ENCODE data around the gene MAGI2. TPM values are rescaled to one million over a fixed set of nuclear protein-coding genes. Genes with fewer than 3 reads are reported as not detected.

The MAGI2 gene
- total RNA-seq, 6 experiments from 2014 or later: 7.1 to 9.8 (median 8.5) TPM

DNA sequence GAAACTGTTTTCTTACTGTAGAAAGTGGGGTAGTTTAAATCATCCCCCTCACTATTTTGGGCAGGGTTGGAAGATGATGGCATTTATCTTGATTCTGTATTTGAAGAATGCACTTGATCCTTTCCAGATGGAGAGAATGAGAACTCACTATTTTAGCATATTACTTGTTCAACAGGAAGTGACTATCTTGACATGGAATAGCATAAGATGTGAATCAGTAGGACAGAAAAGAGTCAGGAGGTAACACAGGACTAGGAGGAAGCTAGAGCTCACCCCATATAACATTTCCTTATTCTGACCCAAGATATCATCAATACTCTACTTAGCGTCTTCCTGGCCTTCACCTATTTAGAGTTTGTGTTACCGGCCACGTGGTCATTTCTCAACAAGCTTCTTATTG, 1254.7 kb downstream of the MAGI2 start:
- H3K4me1 Mint-ChIP-seq (ENCODE audit: low read depth): peaks cover 64% of the 10 kb centered on the region
- H3K27me3 Mint-ChIP-seq (ENCODE audit: insufficient read depth): no peaks in the 10 kb centered on the region; the same call in 1 of the 2 replicates
- TF ChIP-seq, protein P1, sequence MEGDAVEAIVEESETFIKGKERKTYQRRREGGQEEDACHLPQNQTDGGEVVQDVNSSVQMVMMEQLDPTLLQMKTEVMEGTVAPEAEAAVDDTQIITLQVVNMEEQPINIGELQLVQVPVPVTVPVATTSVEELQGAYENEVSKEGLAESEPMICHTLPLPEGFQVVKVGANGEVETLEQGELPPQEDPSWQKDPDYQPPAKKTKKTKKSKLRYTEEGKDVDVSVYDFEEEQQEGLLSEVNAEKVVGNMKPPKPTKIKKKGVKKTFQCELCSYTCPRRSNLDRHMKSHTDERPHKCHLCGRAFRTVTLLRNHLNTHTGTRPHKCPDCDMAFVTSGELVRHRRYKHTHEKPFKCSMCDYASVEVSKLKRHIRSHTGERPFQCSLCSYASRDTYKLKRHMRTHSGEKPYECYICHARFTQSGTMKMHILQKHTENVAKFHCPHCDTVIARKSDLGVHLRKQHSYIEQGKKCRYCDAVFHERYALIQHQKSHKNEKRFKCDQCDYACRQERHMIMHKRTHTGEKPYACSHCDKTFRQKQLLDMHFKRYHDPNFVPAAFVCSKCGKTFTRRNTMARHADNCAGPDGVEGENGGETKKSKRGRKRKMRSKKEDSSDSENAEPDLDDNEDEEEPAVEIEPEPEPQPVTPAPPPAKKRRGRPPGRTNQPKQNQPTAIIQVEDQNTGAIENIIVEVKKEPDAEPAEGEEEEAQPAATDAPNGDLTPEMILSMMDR (IDR thresholded peaks at IDR 0.05): no peak
- H3K36me3 Mint-ChIP-seq (ENCODE audit: low read depth): peaks cover 9% of the 10 kb centered on the region; the same call in 1 of the 2 replicates
- peak overlapping the region; percentile 59 for H3K4me3 Mint-ChIP-seq
- peak; percentile 66 for DNase-seq
- peak overlapping the region; percentile 86 for H3K27ac Mint-ChIP-seq
- no peaks in the 10 kb centered on the region for H3K9me3 Mint-ChIP-seq

DNA sequence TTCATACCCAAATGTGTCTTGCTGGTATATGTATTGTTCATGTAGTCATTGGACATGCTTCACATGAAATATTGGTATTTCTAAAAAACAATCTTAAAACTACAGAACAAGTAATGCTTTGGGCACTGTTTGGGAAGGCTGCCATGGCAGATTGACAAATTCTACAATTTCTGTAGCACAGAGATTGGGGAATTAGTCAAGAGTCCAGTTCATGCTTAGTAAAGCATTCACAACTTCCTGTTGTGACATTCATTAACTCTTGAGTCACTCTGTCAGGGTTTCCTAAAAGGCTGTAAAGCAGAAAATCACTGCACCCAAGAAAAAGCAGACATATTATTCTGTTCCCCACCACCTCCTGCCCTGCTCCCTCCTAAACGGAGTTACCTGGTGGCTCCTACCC, 1256.0 kb downstream of the MAGI2 start:
- Mint-ChIP-seq H3K9me3 (no peaks in the 10 kb centered on the region), H3K27ac (peak overlapping the region; percentile 86), H3K4me3 (peak overlapping the region; percentile 59), H3K27me3 (ENCODE audit: insufficient read depth) (peaks cover 2% of the 10 kb centered on the region), H3K4me1 (ENCODE audit: low read depth) (peaks cover 69% of the 10 kb centered on the region), H3K36me3 (ENCODE audit: low read depth) (peaks cover 9% of the 10 kb centered on the region)
- TF ChIP-seq, protein P1 (IDR thresholded peaks at IDR 0.05): no peak
- DNase-seq: peak; percentile 79

DNA sequence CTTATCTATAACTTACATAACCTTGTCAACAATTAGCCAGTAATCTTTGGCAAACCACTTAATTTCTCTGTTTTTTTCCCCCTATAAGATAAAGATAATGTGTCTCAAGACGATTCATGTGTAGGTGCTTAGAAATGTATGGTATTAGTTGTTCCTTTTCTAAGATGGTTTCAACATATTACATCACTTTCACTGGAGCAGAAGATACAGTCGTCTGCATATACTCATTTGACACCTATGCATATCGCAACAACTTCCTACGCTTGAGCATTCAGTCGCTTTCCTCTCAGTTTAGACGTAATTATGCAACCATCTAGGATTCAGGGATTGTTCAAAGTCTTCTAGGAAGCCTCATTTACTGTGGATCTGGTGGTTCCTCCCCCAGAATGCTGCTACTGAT, 1258.2 kb downstream of the MAGI2 start:
- Mint-ChIP-seq H3K9me3 (no peaks in the 10 kb centered on the region), H3K27ac (no peak overlapping the region), H3K27me3 (ENCODE audit: insufficient read depth) (peaks cover 2% of the 10 kb centered on the region), H3K36me3 (ENCODE audit: low read depth) (peaks cover 9% of the 10 kb centered on the region), H3K4me3 (no peak overlapping the region), H3K4me1 (ENCODE audit: low read depth) (peaks cover 63% of the 10 kb centered on the region)
- TF ChIP-seq, protein P1 (IDR thresholded peaks at IDR 0.05): no peak
- DNase-seq: no peak

DNA sequence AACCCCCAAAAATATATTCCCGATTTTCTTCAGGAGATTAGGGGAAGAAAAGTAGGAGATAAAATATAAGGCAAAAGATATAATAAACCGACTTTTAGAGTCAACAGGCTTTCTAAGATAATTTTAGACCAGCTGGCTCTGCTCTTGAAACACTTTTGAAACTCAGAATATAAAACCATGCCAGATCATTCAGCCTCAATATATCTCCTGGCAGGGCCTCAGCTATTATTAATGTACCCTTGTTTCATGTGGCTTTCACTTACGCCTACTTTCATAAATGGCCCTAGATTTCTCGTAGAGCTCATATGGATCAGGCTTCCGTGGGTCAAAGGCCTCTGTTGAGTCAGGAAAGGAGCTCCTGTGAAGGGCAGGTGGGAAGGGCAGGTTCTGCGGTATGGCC, 1258.9 kb downstream of the MAGI2 start:
- Mint-ChIP-seq H3K27me3 (ENCODE audit: insufficient read depth) (peaks cover 2% of the 10 kb centered on the region), H3K9me3 (no peaks in the 10 kb centered on the region), H3K27ac (no peak overlapping the region), H3K36me3 (ENCODE audit: low read depth) (peaks cover 9% of the 10 kb centered on the region), H3K4me3 (no peak overlapping the region), H3K4me1 (ENCODE audit: low read depth) (peaks cover 56% of the 10 kb centered on the region)
- TF ChIP-seq, protein P1 (IDR thresholded peaks at IDR 0.05): no peak
- no peak for DNase-seq

DNA sequence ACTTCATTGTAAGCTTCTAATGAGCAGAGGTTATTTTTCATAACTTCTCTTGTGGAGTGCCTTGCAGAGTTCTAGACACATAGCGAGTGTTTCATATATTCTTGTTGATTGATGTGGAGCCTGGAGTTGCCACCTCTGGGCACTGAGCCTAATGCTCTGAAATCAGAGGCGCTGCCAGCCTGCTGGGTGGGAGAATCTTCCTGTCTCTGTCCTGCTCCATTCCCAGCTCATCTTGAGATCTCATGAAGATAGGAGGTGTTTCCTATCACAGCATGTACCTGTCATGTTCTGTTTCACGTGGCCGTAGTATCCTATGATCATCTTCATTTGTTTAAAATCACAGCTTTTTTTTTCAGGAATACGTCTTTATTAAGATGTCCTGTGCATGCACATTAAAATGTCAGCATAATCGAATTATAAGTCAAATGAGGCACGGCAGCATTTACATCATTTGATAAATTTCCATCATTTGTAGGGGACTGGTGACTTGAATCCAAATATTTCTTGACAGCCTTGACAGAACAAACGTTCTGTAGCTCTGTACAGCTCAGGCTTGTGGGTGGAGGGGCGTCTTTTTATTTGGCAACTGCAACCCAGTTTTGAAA, 1261.9 kb downstream of the MAGI2 start:
- Mint-ChIP-seq H3K4me3 (no peak overlapping the region), H3K4me1 (ENCODE audit: low read depth) (peaks cover 26% of the 10 kb centered on the region), H3K9me3 (no peaks in the 10 kb centered on the region), H3K27ac (no peak overlapping the region), H3K36me3 (ENCODE audit: low read depth) (peaks cover 9% of the 10 kb centered on the region), H3K27me3 (ENCODE audit: insufficient read depth) (peaks cover 2% of the 10 kb centered on the region; the same call in 1 of the 2 replicates)
- DNase-seq: no peak
- TF ChIP-seq, protein P1 (IDR thresholded peaks at IDR 0.05): no peak

All from HFFc6 (cell line).